HL-60/S4 treated with retinoic acid at 250 ng/mL for 4 days and 3 days (cell line): ENCODE measurements around the gene KCNK2.

ENCODE experiments used
- in situ Hi-C: fragments of 300-500 bp; cut with MboI; formaldehyde crosslinking; loops from 2 replicates; pipeline ENCODE4 v1.7.0; 2022; ENCODE audit warnings: low sequenced_read_pairs

The KCNK2 gene

GRCh38 chr1:215250913-215251312 is 168.4 kb downstream of the KCNK2 start:
- in situ Hi-C loops, result no loop called here

GRCh38 chr1:215251428-215251827 is 168.9 kb downstream of the KCNK2 start:
- in situ Hi-C loops, result no loop called here

- in situ Hi-C loops, result no loop called here
Observed at GRCh38 chr1:215252164-215252563, 169.6 kb downstream of the KCNK2 start.

GRCh38 chr1:215256936-215257679 is 174.6 kb downstream of the KCNK2 start:
- in situ Hi-C loops, result no loop called here

GRCh38 chr1:215260711-215261110 is 178.2 kb downstream of the KCNK2 start:
- in situ Hi-C loops, result no loop called here

- in situ Hi-C loops, result no loop called here
Observed at GRCh38 chr1:215262106-215262505, 179.6 kb downstream of the KCNK2 start.

GRCh38 chr1:215263636-215264035 is 181.1 kb downstream of the KCNK2 start:
- in situ Hi-C loops, result no loop called here

- in situ Hi-C loops, result no loop called here
Observed at GRCh38 chr1:215264649-215265048, 182.1 kb downstream of the KCNK2 start.

- in situ Hi-C loops, result no loop called here
Observed at GRCh38 chr1:215267495-215267894, 185.0 kb downstream of the KCNK2 start.

GRCh38 chr1:215269955-215270354 is 187.4 kb downstream of the KCNK2 start:
- in situ Hi-C loops, result no loop called here

GRCh38 chr1:215273838-215274516 is 191.4 kb downstream of the KCNK2 start:
- in situ Hi-C loops, result no loop called here

GRCh38 chr1:215276582-215276981 is 194.0 kb downstream of the KCNK2 start:
- in situ Hi-C loops, result no loop called here

GRCh38 chr1:215277532-215277931 is 195.0 kb downstream of the KCNK2 start:
- in situ Hi-C loops, result no loop called here

- in situ Hi-C loops, result no loop called here
Observed at GRCh38 chr1:215279682-215280081, 197.1 kb downstream of the KCNK2 start.

GRCh38 chr1:215282557-215282956 is 200.0 kb downstream of the KCNK2 start:
- in situ Hi-C loops, result no loop called here

GRCh38 chr1:215285013-215285800 is 202.7 kb downstream of the KCNK2 start:
- in situ Hi-C loops, result no loop called here
